ENCODE results near the gene CELA3B.

- peak in 1 of 6 experiments; percentile 8 for TF ChIP-seq CTCF (IDR thresholded peaks at IDR 0.05)
- peak in 1 of 2 donors; percentile 12 for TF ChIP-seq POLR2A (IDR thresholded peaks at IDR 0.05)
Observed at GRCh38 chr1:21956720-21957552, 19.9 kb upstream of the CELA3B start.

Data from thyroid gland (tissue), 4 donors.